ENCODE data around the gene IGF1R. TPM values are rescaled to one million over a fixed set of nuclear protein-coding genes. Genes with fewer than 3 reads are reported as not detected.

Gene IGF1R
- total RNA-seq, 1 experiment from 2014 or later: 125 TPM

GRCh38 chr15:98840053-98840452 is 191.7 kb downstream of the IGF1R start (continued):
- TF ChIP-seq ZNF121 (CRISPR knock-in tag; IDR thresholded peaks at IDR 0.05) (no peak), FOXP1 (CRISPR knock-in tag; IDR thresholded peaks at IDR 0.05; ENCODE audit: borderline replicate concordance) (no peak), CDX4 (CRISPR knock-in tag; IDR thresholded peaks at IDR 0.05; ENCODE audit: borderline replicate concordance) (no peak), HMGXB4 (CRISPR knock-in tag; IDR thresholded peaks at IDR 0.05) (no peak), RORB (CRISPR knock-in tag; IDR thresholded peaks at IDR 0.05) (no peak), AR (CRISPR knock-in tag; IDR thresholded peaks at IDR 0.05) (no peak), CBFB (CRISPR knock-in tag; IDR thresholded peaks at IDR 0.05; ENCODE audit: low read depth) (no peak), EMX1 (CRISPR knock-in tag; IDR thresholded peaks at IDR 0.05) (no peak)

- H3K36me3 Mint-ChIP-seq: peaks cover 3% of the 10 kb centered on the region; the same call in 1 of the 2 replicates
- H3K27ac Mint-ChIP-seq: peak overlapping the region; percentile 67
- no peaks in the 10 kb centered on the region for H3K27me3 Mint-ChIP-seq (ENCODE audit: low read depth)
- no peaks in the 10 kb centered on the region; the same call in 1 of the 2 replicates for H3K9me3 Mint-ChIP-seq
- CTCF ChIA-PET: interaction anchor here (0.8 to 1.3 kb wide), 2 partner anchors 10 to 36 kb away, joined by 3 to 6 read pairs; no protein-coding TSS in a partner anchor
- no peak overlapping the region for H3K4me3 Mint-ChIP-seq
- no peak for ATAC-seq
- no peak for DNase-seq (ENCODE audit: low spot score)
- POLR2A ChIA-PET: no interaction called here
- peaks cover 60% of the 10 kb centered on the region for H3K4me1 Mint-ChIP-seq
- TF ChIP-seq TCF7 (CRISPR knock-in tag; IDR thresholded peaks at IDR 0.05; ENCODE audit: low read depth): no peak
- no peak for TF ChIP-seq EMX1 (CRISPR knock-in tag; IDR thresholded peaks at IDR 0.05)
- TF ChIP-seq NFATC4 (CRISPR knock-in tag; IDR thresholded peaks at IDR 0.05): no peak
- TF ChIP-seq E2F4 (CRISPR knock-in tag; IDR thresholded peaks at IDR 0.05; ENCODE audit: borderline replicate concordance, low read depth): no peak
- no peak for TF ChIP-seq FOXP4 (CRISPR knock-in tag; IDR thresholded peaks at IDR 0.05)
- TF ChIP-seq NFYB (CRISPR knock-in tag; conservative IDR thresholded peaks at IDR 0.05; ENCODE audit: low read depth): no peak
- no peak for TF ChIP-seq ZNF281 (CRISPR knock-in tag; IDR thresholded peaks at IDR 0.05)
- no peak for TF ChIP-seq ERG (CRISPR knock-in tag; IDR thresholded peaks at IDR 0.05)
- TF ChIP-seq ZNF396 (CRISPR knock-in tag; IDR thresholded peaks at IDR 0.05; ENCODE audit: borderline replicate concordance): no peak
- TF ChIP-seq MAX (CRISPR knock-in tag; IDR thresholded peaks at IDR 0.05): no peak
- TF ChIP-seq ZNF423 (CRISPR knock-in tag; IDR thresholded peaks at IDR 0.05): no peak
- no peak for TF ChIP-seq ZNF512 (CRISPR knock-in tag; IDR thresholded peaks at IDR 0.05; ENCODE audit: borderline replicate concordance)
- TF ChIP-seq SOX15 (CRISPR knock-in tag; IDR thresholded peaks at IDR 0.05): no peak
Observed at GRCh38 chr15:98841419-98841970, 193.2 kb downstream of the IGF1R start.

Measured in WTC11 (cell line).